ENCODE data around the gene STOM. TPM values are rescaled to one million over a fixed set of nuclear protein-coding genes. Genes with fewer than 3 reads are reported as not detected.

Gene STOM
- total RNA-seq, 1 experiment from 2014 or later, result 5.5 TPM

GRCh38 chr9:121395558-121395957, 25.5 kb upstream of the STOM start:
- no peak overlapping the region for H2AFZ ChIP-seq (ENCODE audit: low read length)
- peak; percentile 9 for DNase-seq

GRCh38 chr9:121394292-121394691, 24.2 kb upstream of the STOM start:
- Histone ChIP-seq H4K20me1 (ENCODE audit: low read length) (no peaks in the 10 kb centered on the region), H3K4me3 (ENCODE audit: low read length) (no peak overlapping the region), H3K4me2 (ENCODE audit: low read length) (no peak overlapping the region), H3F3A (ENCODE audit: low read length, unreplicated experiment) (no peaks in the 10 kb centered on the region), H3K9ac (ENCODE audit: low read length) (no peak overlapping the region), H3K36me3 (ENCODE audit: low read depth, low read length) (no peaks in the 10 kb centered on the region), H3K4me1 (ENCODE audit: insufficient read depth, low read length) (no peaks in the 10 kb centered on the region; the same call in 1 of the 2 replicates), H3K9me2 (replicated peaks; ENCODE audit: low read length) (no peaks in the 10 kb centered on the region), H3K79me2 (ENCODE audit: low read length) (no peaks in the 10 kb centered on the region), H2AFZ (ENCODE audit: low read length) (no peak overlapping the region), H3K27me3 (ENCODE audit: low read length) (no peaks in the 10 kb centered on the region), H3K27ac (ENCODE audit: low read length) (no peak overlapping the region), H3K9me3 (ENCODE audit: low read length) (no peaks in the 10 kb centered on the region)
- intact Hi-C loops (cut with micrococcal nuclease), result no loop called here
- no peak for ATAC-seq
- BruUV-seq (replicated peaks), result no TSS peak
- no peak for DNase-seq
- POLR2A ChIA-PET (ENCODE audit: unreplicated experiment), result no interaction called here
- TF ChIP-seq EZH2 (IDR thresholded peaks at IDR 0.05; ENCODE audit: low read length, unreplicated experiment), result no peak
- TF ChIP-seq, protein P1, sequence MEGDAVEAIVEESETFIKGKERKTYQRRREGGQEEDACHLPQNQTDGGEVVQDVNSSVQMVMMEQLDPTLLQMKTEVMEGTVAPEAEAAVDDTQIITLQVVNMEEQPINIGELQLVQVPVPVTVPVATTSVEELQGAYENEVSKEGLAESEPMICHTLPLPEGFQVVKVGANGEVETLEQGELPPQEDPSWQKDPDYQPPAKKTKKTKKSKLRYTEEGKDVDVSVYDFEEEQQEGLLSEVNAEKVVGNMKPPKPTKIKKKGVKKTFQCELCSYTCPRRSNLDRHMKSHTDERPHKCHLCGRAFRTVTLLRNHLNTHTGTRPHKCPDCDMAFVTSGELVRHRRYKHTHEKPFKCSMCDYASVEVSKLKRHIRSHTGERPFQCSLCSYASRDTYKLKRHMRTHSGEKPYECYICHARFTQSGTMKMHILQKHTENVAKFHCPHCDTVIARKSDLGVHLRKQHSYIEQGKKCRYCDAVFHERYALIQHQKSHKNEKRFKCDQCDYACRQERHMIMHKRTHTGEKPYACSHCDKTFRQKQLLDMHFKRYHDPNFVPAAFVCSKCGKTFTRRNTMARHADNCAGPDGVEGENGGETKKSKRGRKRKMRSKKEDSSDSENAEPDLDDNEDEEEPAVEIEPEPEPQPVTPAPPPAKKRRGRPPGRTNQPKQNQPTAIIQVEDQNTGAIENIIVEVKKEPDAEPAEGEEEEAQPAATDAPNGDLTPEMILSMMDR (conservative IDR thresholded peaks at IDR 0.05; ENCODE audit: low read depth, low read length), result no peak
- no peak for TF ChIP-seq EZH2phosphoT487 (IDR thresholded peaks at IDR 0.05; ENCODE audit: borderline replicate concordance, low read length)
- CTCF ChIA-PET, result no interaction called here

More at GRCh38 chr9:121395558-121395957, 25.5 kb upstream of the STOM start:
- ChIA-PET CTCF (interaction anchor here (0.7 kb wide), 1 partner anchor 49 kb away, joined by 3 read pairs; no protein-coding TSS in a partner anchor), POLR2A (ENCODE audit: unreplicated experiment) (no interaction called here)
- no peaks in the 10 kb centered on the region; the same call in 1 of the 2 replicates for H3K4me1 ChIP-seq (ENCODE audit: insufficient read depth, low read length)
- H3K27ac ChIP-seq (ENCODE audit: low read length), result no peak overlapping the region
- H3K9me2 ChIP-seq (replicated peaks; ENCODE audit: low read length), result no peaks in the 10 kb centered on the region
- H3K9ac ChIP-seq (ENCODE audit: low read length), result no peak overlapping the region
- intact Hi-C loops (cut with micrococcal nuclease), result no loop called here
- BruUV-seq (replicated peaks), result no TSS peak
- no peaks in the 10 kb centered on the region for H3K9me3 ChIP-seq (ENCODE audit: low read length)
- H3K27me3 ChIP-seq (ENCODE audit: low read length), result no peaks in the 10 kb centered on the region
- H3K36me3 ChIP-seq (ENCODE audit: low read depth, low read length), result no peaks in the 10 kb centered on the region
- TF ChIP-seq EZH2 (IDR thresholded peaks at IDR 0.05; ENCODE audit: low read length, unreplicated experiment) (no peak), EZH2phosphoT487 (IDR thresholded peaks at IDR 0.05; ENCODE audit: borderline replicate concordance, low read length) (no peak)
- TF ChIP-seq, protein P1 (conservative IDR thresholded peaks at IDR 0.05; ENCODE audit: low read depth, low read length), result no peak
- H3K4me2 ChIP-seq (ENCODE audit: low read length), result no peak overlapping the region
- no peak for ATAC-seq
- no peaks in the 10 kb centered on the region for H3K79me2 ChIP-seq (ENCODE audit: low read length)
- no peaks in the 10 kb centered on the region for H4K20me1 ChIP-seq (ENCODE audit: low read length)
- no peak overlapping the region for H3K4me3 ChIP-seq (ENCODE audit: low read length)
- no peaks in the 10 kb centered on the region for H3F3A ChIP-seq (ENCODE audit: low read length, unreplicated experiment)

DNA sequence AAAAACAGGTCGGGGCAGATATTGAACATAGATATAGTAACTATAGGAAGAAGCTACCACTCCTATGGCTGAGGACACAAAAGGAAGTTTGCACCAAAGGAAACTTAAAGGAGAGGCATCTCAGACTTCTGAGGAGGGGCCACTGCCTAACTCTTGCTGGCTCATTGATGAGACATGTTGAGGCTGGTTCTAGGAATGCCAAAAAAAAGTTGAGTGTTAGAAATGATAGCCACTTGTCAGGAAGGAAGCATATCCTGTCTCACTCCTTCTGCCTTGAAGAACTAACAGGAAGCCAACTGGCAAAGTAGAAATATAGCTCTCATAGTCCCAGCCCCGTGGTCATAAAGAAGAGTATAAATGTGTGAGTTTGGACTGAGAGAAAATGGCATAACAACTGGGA, 23.3 kb upstream of the STOM start:
- H3K4me1 ChIP-seq (ENCODE audit: insufficient read depth, low read length), result no peaks in the 10 kb centered on the region; the same call in 1 of the 2 replicates
- H3K27me3 ChIP-seq (ENCODE audit: low read length), result no peaks in the 10 kb centered on the region
- ChIA-PET POLR2A (ENCODE audit: unreplicated experiment) (no interaction called here), CTCF (no interaction called here)
- no TSS peak for BruUV-seq (replicated peaks)
- intact Hi-C loops (cut with micrococcal nuclease), result no loop called here
- H4K20me1 ChIP-seq (ENCODE audit: low read length), result no peaks in the 10 kb centered on the region
- no peaks in the 10 kb centered on the region for H3K36me3 ChIP-seq (ENCODE audit: low read depth, low read length)
- H3K27ac ChIP-seq (ENCODE audit: low read length), result no peak overlapping the region
- no peaks in the 10 kb centered on the region for H3K9me2 ChIP-seq (replicated peaks; ENCODE audit: low read length)
- no peak overlapping the region for H3K4me2 ChIP-seq (ENCODE audit: low read length)
- H3F3A ChIP-seq (ENCODE audit: low read length, unreplicated experiment), result no peaks in the 10 kb centered on the region
- H3K9me3 ChIP-seq (ENCODE audit: low read length), result no peaks in the 10 kb centered on the region
- H2AFZ ChIP-seq (ENCODE audit: low read length), result no peak overlapping the region
- H3K4me3 ChIP-seq (ENCODE audit: low read length), result no peak overlapping the region
- TF ChIP-seq, protein P1 (conservative IDR thresholded peaks at IDR 0.05; ENCODE audit: low read depth, low read length), result no peak
- TF ChIP-seq EZH2phosphoT487 (IDR thresholded peaks at IDR 0.05; ENCODE audit: borderline replicate concordance, low read length), result no peak
- no peak for TF ChIP-seq EZH2 (IDR thresholded peaks at IDR 0.05; ENCODE audit: low read length, unreplicated experiment)
- DNase-seq, result peak; percentile 41
- no peak for ATAC-seq
- no peaks in the 10 kb centered on the region for H3K79me2 ChIP-seq (ENCODE audit: low read length)
- H3K9ac ChIP-seq (ENCODE audit: low read length), result no peak overlapping the region
